ENCODE measurements around the gene GMPPA.
A peak's percentile ranks its signal among the peaks of the same experiment; 100 is the strongest.

GMPPA gene

DNA sequence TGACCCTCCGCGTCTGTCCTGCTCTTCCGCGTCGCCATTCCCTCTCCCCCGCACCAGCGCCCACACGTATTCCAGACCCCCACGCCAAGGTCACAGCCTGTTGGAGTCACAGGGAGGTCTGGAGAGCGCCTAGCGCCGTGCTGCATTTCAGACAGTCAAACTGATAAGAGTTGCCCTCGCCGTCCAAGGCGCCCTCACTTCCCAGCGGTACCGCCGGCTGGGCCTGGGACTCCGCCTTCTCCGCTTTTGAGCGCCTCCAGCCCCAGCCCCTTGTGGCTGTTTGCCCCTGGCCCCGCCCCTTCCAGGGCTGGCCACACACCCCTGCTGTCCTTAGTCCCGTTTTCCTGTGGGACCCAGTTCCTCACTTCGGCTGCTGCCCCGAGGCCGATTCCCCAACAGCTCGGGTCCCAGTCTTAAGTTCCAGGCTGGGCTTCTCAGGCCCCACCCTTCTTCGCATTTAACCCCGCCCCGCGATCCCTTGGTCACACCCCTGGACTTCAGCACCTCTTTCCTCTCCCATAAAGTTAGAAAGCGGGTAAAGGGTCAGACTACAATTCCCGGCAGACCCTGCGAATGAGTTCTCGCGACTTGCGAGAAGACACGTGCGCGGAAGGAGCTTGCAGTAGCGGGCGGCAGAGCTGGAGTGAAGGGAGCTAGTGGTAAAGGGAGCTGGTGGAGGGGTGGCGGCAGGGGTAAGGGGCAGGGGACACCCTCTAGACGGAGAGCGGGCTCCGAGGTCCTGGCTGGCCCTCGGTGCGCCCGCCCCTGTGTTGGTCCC lies at the start of gene GMPPA:
Gene GMPPA (plus strand): TSS at position 612 of the 778 bp plus-strand sequence. CDS start 1,085 bp downstream, outside the sequence.
- peak; percentile 91 for DNase-seq (ENCODE audit: low read depth)
- H3K4me3 ChIP-seq (ENCODE audit: low read depth, low read length) = peak within 1 kb of the TSS; percentile 94
- TF ChIP-seq, protein P1, sequence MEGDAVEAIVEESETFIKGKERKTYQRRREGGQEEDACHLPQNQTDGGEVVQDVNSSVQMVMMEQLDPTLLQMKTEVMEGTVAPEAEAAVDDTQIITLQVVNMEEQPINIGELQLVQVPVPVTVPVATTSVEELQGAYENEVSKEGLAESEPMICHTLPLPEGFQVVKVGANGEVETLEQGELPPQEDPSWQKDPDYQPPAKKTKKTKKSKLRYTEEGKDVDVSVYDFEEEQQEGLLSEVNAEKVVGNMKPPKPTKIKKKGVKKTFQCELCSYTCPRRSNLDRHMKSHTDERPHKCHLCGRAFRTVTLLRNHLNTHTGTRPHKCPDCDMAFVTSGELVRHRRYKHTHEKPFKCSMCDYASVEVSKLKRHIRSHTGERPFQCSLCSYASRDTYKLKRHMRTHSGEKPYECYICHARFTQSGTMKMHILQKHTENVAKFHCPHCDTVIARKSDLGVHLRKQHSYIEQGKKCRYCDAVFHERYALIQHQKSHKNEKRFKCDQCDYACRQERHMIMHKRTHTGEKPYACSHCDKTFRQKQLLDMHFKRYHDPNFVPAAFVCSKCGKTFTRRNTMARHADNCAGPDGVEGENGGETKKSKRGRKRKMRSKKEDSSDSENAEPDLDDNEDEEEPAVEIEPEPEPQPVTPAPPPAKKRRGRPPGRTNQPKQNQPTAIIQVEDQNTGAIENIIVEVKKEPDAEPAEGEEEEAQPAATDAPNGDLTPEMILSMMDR (IDR thresholded peaks at IDR 0.05; ENCODE audit: control insufficient read depth, extremely low read depth, insufficient read depth) = no peak

- H3K4me3 ChIP-seq (ENCODE audit: low read depth, low read length) = no peak overlapping the region
- TF ChIP-seq, protein P1 (IDR thresholded peaks at IDR 0.05; ENCODE audit: control insufficient read depth, extremely low read depth, insufficient read depth) = no peak
- DNase-seq (ENCODE audit: low read depth) = no peak
These were observed 49.1 kb upstream of the GMPPA start for GRCh38 chr2:219449609-219450008.

DNA sequence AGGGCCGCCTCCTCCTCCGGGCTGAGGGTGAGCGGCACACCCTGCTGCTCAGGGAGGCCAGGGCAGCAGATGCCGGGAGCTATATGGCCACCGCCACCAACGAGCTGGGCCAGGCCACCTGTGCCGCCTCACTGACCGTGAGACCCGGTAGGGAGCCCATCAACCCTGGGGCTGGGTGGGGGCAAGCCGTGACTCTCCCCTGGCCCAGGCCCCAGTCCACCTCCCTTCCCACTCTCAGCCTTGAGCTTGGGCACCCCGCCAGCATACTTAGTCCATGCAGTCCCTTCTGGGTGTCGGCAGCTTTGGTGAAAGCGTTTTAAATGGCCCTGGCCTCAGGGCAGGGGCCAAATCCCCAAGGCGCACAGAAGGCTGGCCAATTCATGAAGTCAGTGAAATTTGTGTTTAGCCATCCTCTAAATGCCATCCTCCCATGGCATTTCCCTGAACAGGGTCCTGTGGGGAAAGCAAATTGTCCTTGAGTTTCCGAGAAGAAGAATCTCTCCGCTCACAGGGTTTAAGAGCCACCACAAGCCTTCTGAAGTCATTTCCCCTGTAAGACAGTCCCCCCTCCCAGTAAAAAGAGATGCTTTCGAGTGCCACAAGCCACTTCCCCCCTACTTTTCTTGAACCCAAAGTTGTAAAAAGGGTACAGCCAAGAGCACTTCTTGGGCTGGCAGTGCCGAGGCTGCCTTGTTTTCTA lies 46.9 kb upstream of the GMPPA start:
- TF ChIP-seq, protein P1 (IDR thresholded peaks at IDR 0.05; ENCODE audit: control insufficient read depth, extremely low read depth, insufficient read depth) = no peak
- no peak for DNase-seq (ENCODE audit: low read depth)
- no peak overlapping the region for H3K4me3 ChIP-seq (ENCODE audit: low read depth, low read length)

- TF ChIP-seq, protein P1 (IDR thresholded peaks at IDR 0.05; ENCODE audit: control insufficient read depth, extremely low read depth, insufficient read depth) = no peak
- no peak for DNase-seq (ENCODE audit: low read depth)
- no peak overlapping the region for H3K4me3 ChIP-seq (ENCODE audit: low read depth, low read length)
These were observed 46.1 kb upstream of the GMPPA start for GRCh38 chr2:219452361-219453317.

- H3K4me3 ChIP-seq (ENCODE audit: low read depth, low read length) = no peak overlapping the region
- DNase-seq (ENCODE audit: low read depth) = no peak
- TF ChIP-seq, protein P1 (IDR thresholded peaks at IDR 0.05; ENCODE audit: control insufficient read depth, extremely low read depth, insufficient read depth) = no peak
These were observed 44.8 kb upstream of the GMPPA start for GRCh38 chr2:219453671-219454590.

DNA sequence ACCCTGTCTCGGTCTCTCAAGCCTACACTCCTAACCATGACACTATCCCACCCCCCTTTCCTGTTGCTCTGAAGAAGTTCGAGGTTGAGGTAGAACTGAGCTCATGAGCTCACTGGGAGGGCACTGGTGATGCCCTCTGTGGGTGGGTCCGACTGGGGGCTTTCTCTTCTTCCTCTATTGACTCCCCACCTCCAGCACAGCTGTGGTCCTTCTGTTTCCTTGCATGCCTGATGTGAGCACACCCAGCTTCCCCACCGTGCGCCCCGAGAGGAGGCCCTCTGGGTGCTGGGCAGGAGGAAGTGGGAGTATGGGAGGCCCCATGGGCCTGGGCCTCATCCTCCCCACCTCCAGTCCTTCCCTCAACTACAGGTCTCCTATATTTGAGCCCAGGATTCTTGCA lies 43.1 kb upstream of the GMPPA start:
- TF ChIP-seq, protein P1 (IDR thresholded peaks at IDR 0.05; ENCODE audit: control insufficient read depth, extremely low read depth, insufficient read depth) = no peak
- H3K4me3 ChIP-seq (ENCODE audit: low read depth, low read length) = no peak overlapping the region
- DNase-seq (ENCODE audit: low read depth) = no peak

Measured in LNCaP clone FGC (cell line).